ENCODE measurements around the gene AMIGO2. TPM values are rescaled to one million over a fixed set of nuclear protein-coding genes. Genes with fewer than 3 reads are reported as not detected.

AMIGO2 gene
- total and polyA plus RNA-seq, 9 of the 15 experiments (the other 6 are each of a cell fraction or from before 2014, with no cell fraction given): 2.0 to 8.3 (median 3.8) TPM

DNA sequence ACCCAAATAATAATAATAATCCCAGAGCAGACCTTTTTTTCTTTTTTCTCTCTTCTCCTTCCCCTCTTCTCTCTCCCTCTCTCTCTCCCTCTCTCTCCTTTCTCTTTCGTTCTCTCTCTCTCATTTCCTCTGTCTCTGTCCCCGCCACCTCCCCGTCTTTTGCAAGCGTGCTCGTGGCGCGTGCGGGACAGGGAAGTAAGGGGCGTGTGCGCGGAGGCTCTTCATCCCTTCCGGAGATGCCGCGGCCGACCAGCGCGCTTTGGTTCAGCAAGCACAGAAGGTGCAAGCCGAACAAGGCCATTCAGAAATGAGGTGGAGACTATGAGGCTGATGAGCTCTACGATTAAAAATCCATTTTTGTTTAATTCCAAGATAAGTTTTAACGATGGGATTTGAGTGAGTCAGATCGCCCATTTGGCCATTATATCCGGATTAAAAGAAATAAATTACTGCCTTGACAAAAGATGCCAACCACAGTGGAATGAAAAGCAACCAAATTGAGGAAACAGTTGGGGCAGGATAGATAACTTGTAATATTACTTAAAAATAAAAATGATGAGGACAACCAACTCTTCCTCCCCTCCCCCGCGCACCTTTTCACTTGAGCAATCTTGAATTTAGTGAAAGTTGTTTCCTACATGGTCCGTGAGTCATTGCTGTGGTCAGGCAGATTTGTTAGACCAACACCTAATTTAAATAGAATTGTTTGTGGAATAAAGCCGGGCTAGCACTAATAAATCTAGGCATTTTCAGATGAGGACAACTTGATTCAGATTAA is 1.2 kb upstream of the AMIGO2 start (continued):
- TF ChIP-seq, protein P1, sequence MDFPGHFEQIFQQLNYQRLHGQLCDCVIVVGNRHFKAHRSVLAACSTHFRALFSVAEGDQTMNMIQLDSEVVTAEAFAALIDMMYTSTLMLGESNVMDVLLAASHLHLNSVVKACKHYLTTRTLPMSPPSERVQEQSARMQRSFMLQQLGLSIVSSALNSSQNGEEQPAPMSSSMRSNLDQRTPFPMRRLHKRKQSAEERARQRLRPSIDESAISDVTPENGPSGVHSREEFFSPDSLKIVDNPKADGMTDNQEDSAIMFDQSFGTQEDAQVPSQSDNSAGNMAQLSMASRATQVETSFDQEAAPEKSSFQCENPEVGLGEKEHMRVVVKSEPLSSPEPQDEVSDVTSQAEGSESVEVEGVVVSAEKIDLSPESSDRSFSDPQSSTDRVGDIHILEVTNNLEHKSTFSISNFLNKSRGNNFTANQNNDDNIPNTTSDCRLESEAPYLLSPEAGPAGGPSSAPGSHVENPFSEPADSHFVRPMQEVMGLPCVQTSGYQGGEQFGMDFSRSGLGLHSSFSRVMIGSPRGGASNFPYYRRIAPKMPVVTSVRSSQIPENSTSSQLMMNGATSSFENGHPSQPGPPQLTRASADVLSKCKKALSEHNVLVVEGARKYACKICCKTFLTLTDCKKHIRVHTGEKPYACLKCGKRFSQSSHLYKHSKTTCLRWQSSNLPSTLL (IDR thresholded peaks at IDR 0.05): peak; percentile 86
- no peak for TF ChIP-seq SP1 (CRISPR knock-in tag; IDR thresholded peaks at IDR 0.05)
- TF ChIP-seq JUND (IDR thresholded peaks at IDR 0.05; ENCODE audit: borderline replicate concordance, low read depth, low read length): peak; percentile 73
- no peak for TF ChIP-seq JUND (tag; IDR thresholded peaks at IDR 0.05; ENCODE audit: borderline replicate concordance, low read depth, low read length)
- peak; percentile 54; the same call in 1 of the 2 replicates for TF ChIP-seq ELF4 (CRISPR knock-in tag; IDR thresholded peaks at IDR 0.05)
- TF ChIP-seq SMAD4 (CRISPR knock-in tag; conservative IDR thresholded peaks at IDR 0.05): peak; percentile 61
- 0 out of 2 replicates have a peak, but pooled peaks have one; percentile 20 for TF ChIP-seq SMARCC2 (IDR thresholded peaks at IDR 0.05; ENCODE audit: low read depth)
- TF ChIP-seq HNRNPLL (IDR thresholded peaks at IDR 0.05; ENCODE audit: low read depth, low read length, poor library complexity, severe bottlenecking): peak; percentile 47
- peak; percentile 23 for TF ChIP-seq PHF20 (IDR thresholded peaks at IDR 0.05; ENCODE audit: partially characterized antibody)
- TF ChIP-seq KLF13 (tag; IDR thresholded peaks at IDR 0.05; ENCODE audit: borderline replicate concordance, low read depth): peak; percentile 70; the same call in 1 of the 2 replicates
- TF ChIP-seq ARNT (IDR thresholded peaks at IDR 0.05): 0 out of 4 replicates have a peak, but pooled peaks of 1 of the 2 experiments have one; percentile 38
- TF ChIP-seq TOE1 (IDR thresholded peaks at IDR 0.05; ENCODE audit: borderline replicate concordance): 0 out of 2 replicates have a peak, but pooled peaks have one; percentile 33
- no peak for TF ChIP-seq TOE1 (CRISPR knock-in tag; IDR thresholded peaks at IDR 0.05; ENCODE audit: borderline replicate concordance, low read depth)
- no peak for TF ChIP-seq NFYB (IDR thresholded peaks at IDR 0.05; ENCODE audit: extremely low read depth, insufficient read length)
- peak; percentile 76 for TF ChIP-seq EP400 (IDR thresholded peaks at IDR 0.05)
- TF ChIP-seq SMARCA4 (IDR thresholded peaks at IDR 0.05): peak; percentile 25; the same call in 1 of the 2 replicates
- no peak for TF ChIP-seq RFX7 (CRISPR knock-in tag; IDR thresholded peaks at IDR 0.05)
- TF ChIP-seq DPF2 (IDR thresholded peaks at IDR 0.05): 0 out of 2 replicates have a peak, but pooled peaks have one; percentile 42
- 0 out of 2 replicates have a peak, but pooled peaks have one; percentile 69 for TF ChIP-seq DNMT1 (IDR thresholded peaks at IDR 0.05)
- TF ChIP-seq MYC (IDR thresholded peaks at IDR 0.05; ENCODE audit: low read depth, low read length): peak; percentile 74
- TF ChIP-seq MYC (CRISPR knock-in tag; IDR thresholded peaks at IDR 0.05; ENCODE audit: borderline replicate concordance, low read depth): no peak
